Neural progenitor cell (in vitro differentiated cells): ENCODE data around the gene PGAM5.

Source experiments
- EZH2 ChIP-seq: fragments of 200-600 bp; sonication (generic); IDR thresholded peaks from 2 replicates; pipeline ENCODE4 v1.6.1; 2017; ENCODE audit warnings: antibody characterized with exemption, mild to moderate bottlenecking, moderate library complexity
- EZH2phosphoT487 ChIP-seq: fragments of 200-600 bp; sonication (generic); IDR thresholded peaks from 2 replicates; pipeline ENCODE4 v1.6.1; 2017; ENCODE audit warnings: antibody characterized with exemption
- TF ChIP-seq, protein P1 (sequence below): fragments of 200-600 bp; sonication (generic); IDR thresholded peaks from 2 replicates; pipeline ENCODE4 v1.5.1; 2017; ENCODE audit warnings: antibody characterized with exemption, mild to moderate bottlenecking

DNA sequence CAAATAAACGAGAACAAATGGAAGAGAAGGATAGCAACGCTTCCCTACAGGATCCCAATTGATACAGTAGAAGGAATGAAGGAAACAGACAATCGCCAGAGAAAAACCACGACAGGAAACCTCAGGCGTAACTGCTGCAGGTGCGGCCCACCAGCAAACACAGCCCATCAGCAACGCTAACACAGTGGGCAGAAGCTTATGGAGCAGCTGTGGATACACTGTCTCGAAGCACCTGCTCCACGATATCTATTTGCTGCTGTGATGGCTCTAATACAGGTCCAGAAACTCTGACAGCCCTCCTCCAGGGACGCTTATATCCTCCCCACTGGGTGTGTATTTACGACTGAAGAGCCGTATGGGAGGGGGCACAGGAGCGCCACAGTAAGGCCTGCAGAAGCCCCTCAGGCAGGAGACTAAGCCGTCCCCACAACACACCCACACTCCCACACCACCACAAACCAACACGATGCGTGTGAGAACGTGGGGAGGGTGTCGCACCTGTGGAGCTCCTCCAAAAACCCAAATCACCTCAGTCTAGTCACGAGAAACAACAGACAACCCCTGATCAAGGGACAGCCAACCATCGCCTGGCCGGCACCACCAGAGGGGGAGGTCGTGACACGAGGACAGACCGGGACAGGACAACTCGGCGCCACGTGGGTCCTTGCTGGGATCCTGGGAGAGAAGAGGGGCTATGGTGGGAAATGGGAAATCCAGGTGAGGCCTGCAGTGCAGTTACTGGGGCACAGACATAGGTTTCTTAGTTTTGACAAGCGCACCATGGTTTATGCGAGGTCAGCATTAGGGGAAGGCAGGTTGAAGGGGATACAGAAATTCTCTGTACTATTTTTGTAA, 47.5 kb upstream of the PGAM5 start:
- TF ChIP-seq EZH2 (no peak), EZH2phosphoT487 (no peak)
- TF ChIP-seq, protein P1, sequence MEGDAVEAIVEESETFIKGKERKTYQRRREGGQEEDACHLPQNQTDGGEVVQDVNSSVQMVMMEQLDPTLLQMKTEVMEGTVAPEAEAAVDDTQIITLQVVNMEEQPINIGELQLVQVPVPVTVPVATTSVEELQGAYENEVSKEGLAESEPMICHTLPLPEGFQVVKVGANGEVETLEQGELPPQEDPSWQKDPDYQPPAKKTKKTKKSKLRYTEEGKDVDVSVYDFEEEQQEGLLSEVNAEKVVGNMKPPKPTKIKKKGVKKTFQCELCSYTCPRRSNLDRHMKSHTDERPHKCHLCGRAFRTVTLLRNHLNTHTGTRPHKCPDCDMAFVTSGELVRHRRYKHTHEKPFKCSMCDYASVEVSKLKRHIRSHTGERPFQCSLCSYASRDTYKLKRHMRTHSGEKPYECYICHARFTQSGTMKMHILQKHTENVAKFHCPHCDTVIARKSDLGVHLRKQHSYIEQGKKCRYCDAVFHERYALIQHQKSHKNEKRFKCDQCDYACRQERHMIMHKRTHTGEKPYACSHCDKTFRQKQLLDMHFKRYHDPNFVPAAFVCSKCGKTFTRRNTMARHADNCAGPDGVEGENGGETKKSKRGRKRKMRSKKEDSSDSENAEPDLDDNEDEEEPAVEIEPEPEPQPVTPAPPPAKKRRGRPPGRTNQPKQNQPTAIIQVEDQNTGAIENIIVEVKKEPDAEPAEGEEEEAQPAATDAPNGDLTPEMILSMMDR = no peak
